HG02870 (cell line): ENCODE measurements around the gene DIRAS2.
"Not testable (repeated sequence)": the region's sequence is repeated elsewhere in the genome, so short reads cannot be mapped to it uniquely, and the experiment has no call there.

Source experiments
- ATAC-seq: cut with Tn5 transposase; IDR thresholded peaks from one replicate; pipeline ENCODE4 v1.9.1; 2021; ENCODE audit warnings: mild to moderate bottlenecking, moderate library complexity; ENCODE audit not compliant: unreplicated experiment

The DIRAS2 gene, protein sequence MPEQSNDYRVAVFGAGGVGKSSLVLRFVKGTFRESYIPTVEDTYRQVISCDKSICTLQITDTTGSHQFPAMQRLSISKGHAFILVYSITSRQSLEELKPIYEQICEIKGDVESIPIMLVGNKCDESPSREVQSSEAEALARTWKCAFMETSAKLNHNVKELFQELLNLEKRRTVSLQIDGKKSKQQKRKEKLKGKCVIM

GRCh38 chr9:90642570-90643539 is at the start of gene DIRAS2:
Gene DIRAS2, minus strand, starts transcription at chr9:90642824. Its CDS starts 28,997 bp downstream, at chr9:90613827.
- no peak for ATAC-seq

DNA sequence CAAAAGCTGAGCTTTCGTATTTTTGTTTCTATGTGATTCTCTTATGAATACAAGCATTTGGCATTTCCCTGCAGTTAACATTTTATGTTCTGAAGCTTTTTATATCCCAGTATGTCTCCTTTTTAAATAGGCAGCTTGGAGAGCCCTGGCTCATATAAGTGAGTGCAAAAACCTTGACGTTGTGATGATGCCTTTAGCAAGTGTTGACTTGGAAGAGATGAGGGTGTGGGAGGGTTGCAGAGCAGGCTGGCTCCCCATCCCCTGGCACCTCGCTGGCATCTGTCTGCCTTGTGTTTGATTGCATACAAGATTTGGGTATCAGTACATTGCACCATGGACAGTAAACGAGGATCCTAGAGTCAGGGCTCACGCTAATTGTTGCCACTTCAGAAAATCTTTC is 42.1 kb upstream of the DIRAS2 start:
- ATAC-seq: no peak

DNA sequence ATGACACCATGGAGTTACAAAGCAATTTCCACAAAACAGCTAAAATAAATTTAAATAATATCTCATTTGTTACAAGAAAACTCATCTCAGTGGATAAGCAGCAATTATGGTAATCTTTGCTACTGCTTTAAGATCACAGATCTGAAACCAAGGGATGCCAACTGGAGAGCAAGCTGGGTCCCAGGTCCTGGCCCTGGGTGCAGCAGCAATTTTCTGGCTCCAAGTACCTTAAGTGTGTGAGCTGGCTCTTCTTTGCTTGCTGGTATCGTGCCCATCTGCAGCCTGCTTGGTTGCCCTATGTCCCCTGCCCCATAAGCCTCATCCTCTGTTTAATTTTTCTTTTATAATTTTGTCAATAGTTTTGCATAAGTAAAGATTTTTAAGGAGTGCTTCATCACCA is 41.5 kb upstream of the DIRAS2 start:
- ATAC-seq: no peak

DNA sequence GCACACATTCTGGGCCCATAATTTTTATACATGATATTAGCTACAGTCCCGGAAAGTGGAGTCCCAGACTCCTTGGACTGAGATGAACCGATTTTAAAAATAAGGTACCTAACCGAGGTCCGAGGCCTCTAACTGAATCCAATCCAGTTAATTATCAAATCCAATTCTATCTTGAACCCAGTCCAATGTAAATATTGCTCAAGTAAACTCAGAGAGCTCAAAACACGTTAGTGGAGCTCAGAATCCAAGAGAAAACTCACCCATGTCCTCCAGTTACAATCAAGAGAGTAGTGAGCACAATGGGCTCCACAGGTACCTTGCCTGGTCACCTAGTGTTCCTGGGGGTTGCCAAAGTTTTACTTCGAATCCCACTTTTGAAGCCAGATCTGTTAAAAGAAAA is 37.9 kb upstream of the DIRAS2 start:
- no peak for ATAC-seq

- ATAC-seq: no peak
Measured at GRCh38 chr9:90665072-90665471, 22.4 kb upstream of the DIRAS2 start.

DNA sequence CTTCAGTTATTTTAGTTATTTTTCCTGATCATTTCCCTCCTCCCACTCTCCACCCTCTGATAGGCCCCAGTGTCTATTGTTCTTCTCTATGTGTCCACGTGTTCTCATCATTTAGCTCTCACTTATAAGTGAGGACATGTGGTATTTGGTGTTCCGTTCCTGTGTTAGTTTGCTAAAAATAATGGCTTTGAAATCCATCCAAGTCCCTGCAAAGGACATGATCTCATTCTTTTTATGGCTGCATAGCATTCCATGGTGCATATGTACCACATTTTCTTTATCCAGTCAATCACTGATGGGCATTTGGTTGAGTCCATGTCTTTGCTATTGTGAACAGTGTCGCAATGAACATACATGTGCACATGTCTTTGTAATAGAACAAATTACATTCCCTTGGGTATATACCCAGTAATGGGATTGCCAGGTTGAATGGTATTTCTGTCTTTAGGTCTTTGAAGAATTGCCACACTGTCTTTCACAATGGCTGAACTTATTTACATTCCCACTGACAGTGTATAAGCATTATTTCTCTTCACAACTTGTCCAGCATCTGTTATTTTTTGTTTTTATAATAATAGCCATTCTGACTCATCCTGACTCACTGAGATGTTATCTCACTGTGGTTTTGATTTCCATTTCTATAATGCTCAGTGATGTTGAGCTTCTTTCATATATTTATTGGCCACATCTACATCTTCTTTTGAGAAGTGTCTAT is 17.2 kb upstream of the DIRAS2 start:
- no peak for ATAC-seq

GRCh38 chr9:90658783-90659182 is 16.2 kb upstream of the DIRAS2 start:
- ATAC-seq: no peak

DNA sequence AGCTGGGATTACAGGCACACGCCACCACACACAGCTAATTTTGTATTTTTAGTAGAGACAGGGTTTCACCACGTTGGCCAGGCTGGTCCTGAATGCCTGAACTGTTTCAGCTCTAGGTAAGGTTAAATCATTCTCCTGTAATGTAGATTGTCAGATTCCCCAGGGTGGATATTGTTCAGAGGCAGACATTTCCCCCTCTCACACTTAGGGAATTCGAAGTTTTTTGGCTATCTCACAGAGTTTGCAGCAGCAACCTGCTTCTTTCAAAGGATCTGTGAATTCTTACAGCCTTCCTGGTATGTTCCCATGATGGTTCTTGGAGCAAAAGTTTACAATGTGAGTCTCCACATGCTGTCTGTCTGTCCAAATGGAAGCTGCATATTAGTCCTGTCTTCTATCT is 15.6 kb upstream of the DIRAS2 start:
- ATAC-seq: no peak

GRCh38 chr9:90656876-90657275 is 14.3 kb upstream of the DIRAS2 start:
- not testable (repeated sequence) for ATAC-seq

- no peak for ATAC-seq
Measured at GRCh38 chr9:90651246-90651645, 8.6 kb upstream of the DIRAS2 start.

DNA sequence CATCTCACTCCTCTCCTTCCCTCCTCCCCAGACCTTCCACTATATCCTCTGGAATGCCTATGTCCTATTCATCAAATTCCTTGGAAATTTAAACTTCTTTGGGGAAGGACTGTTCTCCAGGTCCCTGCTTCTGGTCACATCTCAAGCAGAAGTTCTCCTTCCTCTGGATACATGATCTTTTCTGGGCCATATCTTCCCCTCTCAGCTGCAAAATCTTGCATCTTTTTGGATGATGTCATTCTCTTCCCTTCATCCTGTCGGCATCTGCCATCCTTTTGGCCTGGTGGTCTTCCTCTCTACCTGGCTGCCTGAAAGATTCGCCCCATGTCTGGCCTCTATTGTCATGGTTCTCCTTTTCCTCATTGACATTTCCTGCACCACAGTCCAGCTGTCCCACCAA is 5.2 kb upstream of the DIRAS2 start:
- ATAC-seq: no peak

GRCh38 chr9:90645721-90646120 is 3.1 kb upstream of the DIRAS2 start:
- no peak for ATAC-seq

- no peak for ATAC-seq
Measured at GRCh38 chr9:90641884-90642487, 638 bp downstream of the DIRAS2 start.

DNA sequence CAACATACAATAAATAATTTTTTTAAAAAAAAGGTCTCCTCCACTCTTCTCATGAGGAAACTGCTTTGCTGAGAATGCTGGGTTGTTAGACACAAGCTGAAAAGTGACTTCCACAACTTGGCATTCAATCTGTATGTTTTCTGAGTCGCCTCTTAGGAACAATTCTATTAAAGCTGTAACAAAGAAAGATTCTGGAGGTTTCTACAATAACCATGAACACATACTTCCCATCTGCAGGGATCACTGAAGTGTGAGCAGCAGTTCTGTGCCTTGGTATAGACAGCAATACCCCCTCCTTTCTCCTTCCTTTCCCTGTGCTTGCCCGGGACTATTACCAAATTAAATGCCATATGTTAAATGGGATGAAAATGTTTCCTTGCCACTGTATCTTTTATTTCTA is 1.5 kb downstream of the DIRAS2 start:
- ATAC-seq: no peak

GRCh38 chr9:90640361-90640760 is 2.3 kb downstream of the DIRAS2 start:
- ATAC-seq: no peak

DNA sequence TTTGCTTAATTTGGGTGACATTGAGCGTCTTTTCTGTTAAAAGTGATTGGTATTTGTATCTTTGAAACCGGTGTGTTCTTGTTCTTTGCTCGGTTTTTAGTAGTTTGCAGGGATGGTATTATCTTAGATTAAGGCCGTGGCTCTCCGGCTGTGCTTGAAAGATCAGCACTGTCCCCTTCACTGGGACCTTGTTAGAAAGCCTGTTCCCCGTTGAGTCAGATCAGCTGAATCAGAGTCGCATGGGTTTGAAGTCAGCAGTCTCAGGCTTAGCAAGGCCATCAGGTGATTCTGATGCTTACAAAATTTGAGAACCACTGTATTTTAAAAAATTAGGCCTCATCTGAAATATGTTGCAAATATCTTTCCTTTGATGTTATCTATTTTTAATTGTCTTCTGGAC is 5.0 kb downstream of the DIRAS2 start:
- ATAC-seq: no peak

DNA sequence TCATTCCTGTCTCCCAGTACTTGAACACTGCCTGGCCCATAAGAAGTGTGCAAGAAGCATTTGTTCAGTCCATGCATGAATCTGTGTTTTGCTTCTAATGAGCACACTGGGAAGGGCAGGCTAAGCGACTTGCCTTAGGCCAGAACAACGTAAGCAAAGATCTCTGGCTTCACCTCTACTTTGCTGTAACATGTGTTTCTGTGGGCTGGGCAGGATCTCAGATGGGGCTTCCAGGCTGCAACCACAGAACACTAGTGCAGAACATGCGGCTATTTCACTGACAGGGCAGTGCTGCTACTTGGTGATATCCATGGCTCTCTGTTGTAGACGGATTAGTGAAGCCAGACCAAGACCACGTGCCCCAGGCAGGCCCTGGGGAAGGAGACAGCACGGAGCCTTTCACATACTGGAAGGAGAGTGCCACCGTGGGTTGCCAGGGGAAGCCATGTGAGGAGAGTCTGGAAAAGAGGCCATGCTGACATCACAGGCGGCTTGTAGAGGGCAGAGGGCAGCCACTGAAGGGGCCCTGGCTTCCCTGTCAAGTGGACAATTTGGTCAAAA is 9.9 kb downstream of the DIRAS2 start:
- no peak for ATAC-seq

- no peak for ATAC-seq
Measured at GRCh38 chr9:90631964-90632363, 10.7 kb downstream of the DIRAS2 start.

DNA sequence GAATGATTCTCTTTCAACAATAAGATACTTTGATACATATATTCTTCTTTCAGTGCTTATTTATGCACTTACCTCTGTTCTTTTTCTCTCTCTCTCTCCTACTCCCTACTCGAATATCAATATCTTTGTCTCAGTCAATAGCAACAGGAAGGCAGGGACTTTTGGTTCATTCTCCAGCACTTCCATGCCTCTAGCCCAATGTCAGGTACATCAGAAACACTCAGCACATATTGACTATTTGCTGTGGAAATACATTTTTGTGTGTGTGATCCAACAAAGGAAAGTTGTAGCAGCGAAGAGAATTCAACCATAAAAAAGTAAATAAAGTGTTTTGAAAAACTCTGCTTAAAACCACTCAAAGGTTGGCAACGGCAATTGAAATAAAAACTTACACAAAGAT is 12.6 kb downstream of the DIRAS2 start:
- no peak for ATAC-seq

- ATAC-seq: no peak
Measured at GRCh38 chr9:90629354-90629753, 13.3 kb downstream of the DIRAS2 start.

DNA sequence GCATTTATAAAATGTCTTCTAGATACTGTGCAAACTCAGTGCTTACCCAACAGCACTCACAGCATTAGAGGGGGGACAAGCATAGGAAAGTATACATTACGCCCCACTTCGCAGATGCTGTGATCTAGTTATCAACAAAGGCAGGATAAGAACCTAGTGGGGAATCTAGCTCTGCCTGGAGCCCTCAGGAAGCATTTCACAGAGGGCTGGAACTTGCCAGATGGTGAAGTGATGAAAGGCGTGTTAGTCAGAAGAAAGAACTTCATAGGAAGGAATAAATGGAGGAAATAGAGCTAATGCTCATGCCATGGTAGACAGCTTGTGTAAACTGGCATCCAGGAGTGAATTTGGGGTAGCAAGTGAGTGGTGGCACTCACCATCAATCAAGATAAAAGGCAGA is 25.8 kb downstream of the DIRAS2 start:
- ATAC-seq: no peak
